Measurements from ENCODE around the gene MBD3.
"Not testable (repeated sequence)": the region's sequence is repeated elsewhere in the genome, so short reads cannot be mapped to it uniquely, and the experiment has no call there.

The MBD3 gene, protein sequence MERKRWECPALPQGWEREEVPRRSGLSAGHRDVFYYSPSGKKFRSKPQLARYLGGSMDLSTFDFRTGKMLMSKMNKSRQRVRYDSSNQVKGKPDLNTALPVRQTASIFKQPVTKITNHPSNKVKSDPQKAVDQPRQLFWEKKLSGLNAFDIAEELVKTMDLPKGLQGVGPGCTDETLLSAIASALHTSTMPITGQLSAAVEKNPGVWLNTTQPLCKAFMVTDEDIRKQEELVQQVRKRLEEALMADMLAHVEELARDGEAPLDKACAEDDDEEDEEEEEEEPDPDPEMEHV

DNA sequence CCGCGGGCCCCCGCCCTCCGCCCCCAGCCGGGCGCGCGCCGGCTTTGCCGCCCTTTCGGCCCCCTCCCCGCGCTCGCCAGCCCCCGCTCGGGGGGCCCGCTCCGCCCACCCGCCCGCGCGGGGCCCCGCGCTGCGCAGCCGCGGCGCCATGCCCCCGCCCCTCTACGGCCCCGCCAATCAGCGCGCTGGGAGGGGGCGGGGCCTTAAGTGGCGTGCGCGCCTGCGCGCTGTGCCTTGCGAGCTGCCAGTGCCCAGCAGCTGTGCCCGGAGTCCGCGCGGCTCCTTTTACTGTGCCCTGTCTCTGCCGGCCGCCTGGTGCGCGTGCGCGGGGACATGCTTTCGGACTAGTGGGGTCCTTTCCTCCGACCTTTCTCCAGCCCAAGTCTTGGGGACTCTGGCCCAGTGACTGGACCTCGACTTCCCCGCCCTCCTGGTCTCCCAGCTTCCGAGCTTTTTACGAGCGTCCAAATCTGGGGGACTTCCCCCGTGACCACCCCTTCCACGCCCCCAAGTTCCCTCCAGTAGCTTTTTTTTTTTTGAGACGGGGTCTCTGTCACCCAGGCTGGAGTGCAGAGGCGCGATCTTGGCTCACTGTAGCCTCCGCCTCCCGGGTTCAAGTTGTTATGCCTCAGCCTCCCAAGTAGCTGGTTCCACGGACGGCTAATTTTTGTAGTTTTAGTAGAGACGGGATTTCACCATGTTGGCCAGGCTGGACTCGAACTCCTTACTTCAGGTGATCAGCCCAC is at the start of gene MBD3:
Gene MBD3 (minus strand): TSS at position 111 of the 746 bp plus-strand sequence. CDS start 234 bp downstream, outside the sequence.
- DNase-seq = peak; percentile 83

DNA sequence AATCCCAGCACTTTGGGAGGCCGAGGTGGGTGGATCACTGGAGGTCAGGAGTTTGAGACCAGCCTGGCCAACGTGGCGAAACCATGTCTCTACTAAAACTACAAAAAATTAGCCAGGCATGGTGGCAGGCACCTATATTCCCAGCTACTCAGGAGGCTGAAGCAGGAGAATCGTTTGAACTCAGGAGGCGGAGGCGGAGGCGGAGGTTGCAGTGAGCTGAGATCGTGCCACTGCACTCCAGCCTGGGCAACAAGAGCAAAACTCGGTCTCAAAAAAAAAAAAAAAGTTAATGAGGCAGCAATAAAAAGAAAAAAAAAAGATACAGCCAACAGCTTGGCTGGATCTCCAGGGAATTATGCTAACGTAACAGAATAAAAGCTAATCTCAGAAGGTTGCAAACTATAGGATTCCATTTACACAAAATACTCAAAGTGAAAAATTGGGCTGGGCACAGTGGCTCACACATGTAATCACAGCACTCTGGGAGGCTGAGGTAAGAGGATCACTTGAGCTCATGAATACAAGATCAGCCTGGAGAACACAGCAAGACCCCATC is 48.3 kb upstream of the MBD3 start:
- DNase-seq = not testable (repeated sequence)

DNA sequence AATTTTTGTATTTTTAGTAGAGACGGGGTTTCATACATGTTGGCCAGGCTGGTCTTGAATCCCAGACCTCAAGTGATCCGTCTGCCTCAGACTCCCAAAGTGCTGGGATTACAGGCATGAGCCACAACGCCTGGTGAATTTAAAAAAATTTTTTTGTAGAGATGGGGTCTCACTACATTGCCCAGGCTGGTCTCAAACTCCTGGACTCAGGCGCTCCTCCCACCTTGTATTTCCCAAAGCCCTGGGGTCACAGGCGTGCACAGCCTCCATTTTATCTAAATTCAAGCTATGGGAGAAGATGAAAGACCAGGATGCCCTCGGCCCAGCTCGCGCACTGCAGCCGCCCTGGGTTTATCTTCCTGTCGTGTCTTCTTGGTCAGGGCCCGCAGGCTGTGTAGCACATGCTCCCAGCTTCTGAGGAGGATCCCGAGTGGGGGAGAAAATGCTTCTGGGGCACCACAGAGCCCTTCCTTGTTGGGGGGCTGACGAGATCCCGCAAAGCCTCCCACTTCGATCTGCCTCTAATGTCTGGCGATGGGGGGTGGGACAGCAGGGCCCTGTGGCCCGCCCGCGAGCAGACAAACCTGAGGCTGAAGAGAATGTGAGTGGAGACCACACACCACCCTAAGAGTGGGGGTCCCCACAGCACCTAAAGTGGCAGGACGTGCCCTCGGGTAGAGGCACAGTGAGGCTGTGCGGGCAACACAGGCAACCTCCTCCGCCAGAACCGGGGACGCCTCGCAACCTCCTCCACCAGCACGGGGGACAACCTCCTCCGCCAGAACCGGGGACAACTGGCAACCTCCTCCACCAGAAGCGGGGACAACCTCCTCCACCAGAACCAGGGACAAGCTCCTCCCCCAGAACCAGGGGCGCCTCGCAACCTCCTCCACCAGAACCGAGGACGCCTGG is 43.9 kb upstream of the MBD3 start:
- no peak for DNase-seq

DNA sequence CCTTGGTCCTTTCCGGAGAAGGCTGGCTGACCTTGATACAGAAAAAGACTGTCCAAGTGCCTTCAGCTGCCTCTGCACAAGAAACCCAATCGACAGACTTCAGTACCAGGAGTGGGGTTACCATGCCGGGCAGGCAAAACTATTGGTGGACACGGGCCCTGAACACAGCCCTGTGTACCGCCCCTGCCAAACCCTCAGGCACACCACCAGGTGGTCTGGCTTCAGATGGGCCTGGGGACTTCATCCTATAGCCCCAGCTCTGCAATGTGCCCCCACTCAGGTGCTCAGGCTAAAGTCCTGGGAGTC is 42.2 kb upstream of the MBD3 start:
- DNase-seq = no peak

DNA sequence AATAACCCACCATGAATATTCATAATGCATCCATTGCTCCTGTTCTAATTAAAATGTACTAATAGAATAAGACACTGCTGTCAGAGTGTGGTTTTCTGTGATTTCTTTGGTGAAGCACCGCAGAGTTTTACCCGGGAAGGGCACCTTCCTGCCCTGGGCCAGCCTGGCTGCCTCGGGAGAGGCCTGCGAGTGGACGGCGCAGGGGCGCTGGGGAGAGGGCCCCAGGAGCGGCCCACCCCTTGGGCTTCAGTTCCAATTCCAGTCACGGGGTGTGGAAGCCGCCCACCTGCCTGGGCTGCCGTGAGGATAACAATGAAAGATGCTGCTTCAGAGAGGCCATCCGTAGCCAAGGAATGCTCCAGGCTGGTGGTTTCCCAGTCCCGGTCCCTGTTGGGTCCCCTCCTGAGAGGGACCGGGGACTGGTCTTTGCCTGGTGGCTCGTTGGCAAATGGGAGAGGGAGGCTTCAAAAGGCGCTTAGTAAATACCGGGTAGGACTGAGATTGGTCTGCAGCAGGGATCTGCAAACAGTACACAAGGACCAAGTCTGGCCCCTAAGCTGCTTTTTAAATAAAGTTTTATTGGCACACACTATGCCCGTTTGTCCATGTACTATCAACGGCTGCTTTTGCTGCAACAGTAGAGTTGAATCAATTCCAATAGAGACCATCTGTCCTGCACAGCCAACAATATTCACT is 41.7 kb upstream of the MBD3 start:
- DNase-seq = no peak

DNA sequence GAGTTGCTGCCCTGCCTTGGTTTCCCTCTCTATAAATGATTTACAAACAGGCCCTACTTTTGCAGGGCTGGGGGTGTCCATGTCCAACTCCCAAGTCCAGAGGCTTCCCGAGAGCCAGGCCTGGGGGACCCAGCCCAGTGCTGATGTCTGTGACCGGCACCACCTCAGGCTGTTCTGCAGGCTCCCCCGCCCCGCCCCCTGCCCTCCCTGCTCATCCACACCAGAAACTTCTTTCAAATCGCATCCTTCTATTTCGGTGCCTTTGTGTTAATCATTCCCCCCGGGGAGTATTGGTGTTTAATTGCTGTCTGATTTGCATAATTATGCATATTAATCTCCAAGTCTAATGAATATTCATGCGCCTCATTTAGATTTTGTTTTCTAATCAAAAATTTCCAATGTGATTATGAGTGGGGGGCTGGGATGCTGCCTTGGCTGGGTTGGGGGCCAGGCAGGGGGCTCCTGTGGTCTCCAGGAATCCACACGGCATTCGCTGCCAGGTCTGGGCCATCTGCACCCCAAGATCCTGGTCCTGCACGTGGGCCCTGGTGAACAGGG is 40.7 kb upstream of the MBD3 start:
- DNase-seq = no peak

DNA sequence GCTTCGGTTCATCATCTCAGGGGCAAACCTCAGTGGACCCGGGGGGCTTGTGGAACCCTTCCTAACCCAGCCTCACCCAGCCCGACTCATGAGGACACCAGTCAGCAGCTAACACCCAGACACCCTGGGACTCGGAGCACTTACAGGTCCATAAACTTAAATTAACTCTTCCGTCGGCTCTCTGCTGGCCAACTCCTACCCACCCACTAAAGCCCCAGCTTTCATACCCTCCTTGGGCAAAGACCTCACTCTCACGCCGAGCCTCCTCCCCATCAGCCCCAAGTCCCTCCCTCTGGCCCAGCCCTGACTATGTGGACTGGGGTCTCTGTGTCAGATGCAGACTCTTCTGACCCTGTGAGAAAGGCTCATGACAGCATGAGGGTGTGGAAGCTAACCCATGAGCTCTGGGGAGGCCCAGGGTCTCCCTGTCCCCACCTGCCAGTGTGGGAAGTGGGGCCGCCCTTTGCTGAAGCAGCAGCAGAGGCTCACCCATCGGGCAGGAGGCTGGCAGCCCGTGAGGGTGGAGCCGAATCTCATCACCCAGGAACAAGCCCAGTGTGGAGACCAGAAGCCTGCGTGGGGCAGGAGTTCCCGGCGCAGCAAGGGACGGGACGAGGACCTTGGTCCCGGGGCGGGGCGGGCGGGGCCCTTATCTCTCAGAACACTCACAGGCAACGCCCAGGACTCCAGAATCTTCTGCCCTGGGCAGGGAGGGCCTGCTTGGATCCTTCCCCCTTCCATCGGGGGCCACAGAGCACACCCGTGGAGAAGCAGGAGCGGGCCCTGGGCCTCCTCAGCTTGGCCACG is 40.0 kb upstream of the MBD3 start:
- no peak for DNase-seq

DNA sequence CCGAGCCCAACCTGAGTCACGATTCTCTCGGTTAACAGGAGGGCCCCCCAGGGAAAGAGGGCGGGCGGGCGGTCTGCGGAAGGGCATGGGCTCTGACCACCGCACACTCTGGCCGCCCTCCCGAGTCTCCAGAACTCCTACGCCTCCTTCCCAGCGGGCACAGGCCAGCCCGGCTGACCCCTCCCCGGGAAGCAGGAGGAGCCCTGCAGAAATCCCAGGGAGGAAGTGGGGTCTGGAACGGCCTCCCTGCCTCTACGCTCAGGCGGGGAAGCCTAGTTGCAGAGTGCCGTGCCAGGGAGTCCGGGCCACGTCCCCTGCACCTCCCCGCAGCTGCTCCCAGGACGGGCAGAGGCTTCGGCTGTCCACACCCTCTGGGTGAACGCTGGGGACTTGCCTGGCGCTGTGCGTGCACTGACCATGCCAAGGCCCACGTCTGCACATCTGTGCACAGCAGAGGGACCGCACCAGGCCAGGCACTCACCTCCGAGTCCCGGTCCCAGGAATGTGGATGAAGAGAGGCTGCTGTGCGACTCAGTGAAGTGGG is 39.0 kb upstream of the MBD3 start:
- no peak for DNase-seq

DNA sequence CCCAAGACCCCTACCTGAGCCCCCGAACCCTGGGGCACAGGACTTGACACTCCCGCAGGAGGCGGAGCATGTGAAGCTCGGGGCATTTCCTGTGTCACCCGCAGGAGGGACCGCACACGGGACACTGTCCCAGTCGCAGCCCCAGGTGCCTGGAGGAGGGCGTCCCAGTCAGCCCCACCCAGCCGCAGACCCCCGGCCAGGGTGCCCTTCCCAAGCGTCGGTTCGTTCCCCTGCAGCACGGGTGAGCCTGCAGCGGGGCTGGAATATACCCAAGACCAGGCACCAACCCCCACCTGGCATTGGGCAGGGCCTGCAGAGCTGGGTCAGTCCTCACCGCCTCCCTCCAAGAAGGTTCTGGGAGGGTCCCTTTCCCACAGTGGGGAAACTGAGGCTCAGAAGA is 38.1 kb upstream of the MBD3 start:
- DNase-seq = no peak

DNA sequence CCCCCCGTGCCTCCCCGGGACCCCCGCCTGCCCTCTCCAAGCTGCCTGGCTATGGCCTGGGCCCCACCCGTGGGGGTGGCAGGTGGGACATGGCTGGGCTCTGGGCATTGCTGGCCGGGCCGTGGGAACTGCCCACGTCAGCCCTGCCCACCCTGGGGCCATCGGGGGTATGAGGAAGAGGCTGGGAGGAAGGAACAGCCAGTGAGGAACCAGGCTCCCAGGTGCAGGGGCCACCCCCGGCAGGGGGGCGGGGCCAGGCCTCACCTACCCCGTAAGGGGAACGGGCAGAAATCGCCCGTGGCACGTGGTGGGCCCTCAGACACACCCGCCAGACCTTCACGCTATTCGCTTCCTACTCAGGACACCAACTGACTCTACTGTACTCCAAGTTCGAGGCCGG is 37.3 kb upstream of the MBD3 start:
- no peak for DNase-seq

DNA sequence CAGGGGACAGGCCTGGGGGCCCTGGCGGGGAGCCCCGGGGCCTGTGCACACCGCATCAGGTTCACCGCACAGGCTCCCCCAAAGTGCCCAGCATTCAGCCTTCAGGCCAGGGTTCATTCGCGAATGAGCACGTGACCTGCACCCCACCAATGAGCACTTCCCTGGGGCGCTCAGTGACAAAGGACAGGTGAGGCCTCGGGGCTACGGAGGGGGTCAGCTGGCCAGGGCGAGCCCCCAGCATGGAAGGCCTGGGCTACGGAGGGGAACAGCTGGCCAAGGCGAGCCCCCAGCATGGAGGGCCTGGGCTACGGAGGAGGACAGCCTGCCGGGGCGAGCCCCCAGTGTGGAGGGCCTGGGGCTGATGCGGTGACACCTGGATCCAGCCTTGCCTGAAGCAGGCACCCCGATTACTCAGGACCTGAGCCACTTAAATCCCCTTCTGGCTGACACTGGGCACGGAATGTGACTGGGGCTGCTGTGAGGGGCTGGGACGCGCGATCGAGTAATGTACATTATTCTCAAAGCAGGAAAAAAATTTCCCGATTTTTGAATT is 36.7 kb upstream of the MBD3 start:
- DNase-seq = no peak

DNA sequence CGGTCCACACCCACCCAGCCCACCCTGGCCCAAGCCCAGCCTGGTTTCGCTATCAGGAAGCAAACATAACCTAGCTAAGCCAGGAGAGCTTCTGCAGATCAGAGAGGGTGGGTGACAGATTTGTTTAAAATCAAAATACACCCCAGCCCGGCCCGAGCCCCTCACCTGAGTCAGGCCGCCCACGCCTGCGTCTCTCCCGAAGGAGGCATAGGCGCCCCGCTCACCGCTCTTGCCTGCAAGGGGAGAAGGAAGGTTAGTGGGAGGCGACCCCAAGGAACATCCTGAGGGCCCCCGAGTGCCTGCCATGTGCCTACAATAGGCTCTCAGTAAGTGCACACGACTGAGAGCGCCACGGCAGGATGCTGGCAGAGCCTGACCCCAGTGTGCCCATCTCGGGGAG is 34.5 kb upstream of the MBD3 start:
- no peak for DNase-seq

DNA sequence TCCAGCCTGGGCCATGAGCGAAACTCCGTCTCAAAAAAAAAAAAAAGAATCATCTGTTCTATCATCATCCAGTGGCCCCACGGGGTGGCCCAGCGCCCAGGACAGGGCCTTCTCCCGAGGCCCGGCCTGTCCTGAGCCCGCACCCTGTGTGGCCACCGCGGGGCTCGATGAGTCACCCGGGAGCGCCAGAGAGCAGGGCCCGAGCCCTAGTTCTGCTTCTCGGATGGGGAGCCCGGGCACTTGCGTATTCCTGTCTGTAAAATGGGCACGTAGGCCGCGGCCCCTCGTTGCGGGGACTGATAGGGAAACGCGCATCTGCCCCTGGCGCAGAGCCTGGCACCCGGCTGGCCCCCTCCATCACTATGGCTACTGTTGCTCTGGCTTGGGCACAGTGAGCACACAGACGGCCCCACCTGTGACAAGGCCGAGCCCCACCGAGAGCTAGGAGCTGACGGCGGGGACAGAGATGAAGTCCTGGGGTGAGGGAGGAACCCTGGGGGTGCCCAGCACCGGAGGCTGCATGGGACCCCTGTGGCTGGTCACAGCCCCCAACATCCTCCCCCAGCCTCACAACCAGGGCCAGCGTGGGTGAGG is 33.8 kb upstream of the MBD3 start:
- no peak for DNase-seq

DNA sequence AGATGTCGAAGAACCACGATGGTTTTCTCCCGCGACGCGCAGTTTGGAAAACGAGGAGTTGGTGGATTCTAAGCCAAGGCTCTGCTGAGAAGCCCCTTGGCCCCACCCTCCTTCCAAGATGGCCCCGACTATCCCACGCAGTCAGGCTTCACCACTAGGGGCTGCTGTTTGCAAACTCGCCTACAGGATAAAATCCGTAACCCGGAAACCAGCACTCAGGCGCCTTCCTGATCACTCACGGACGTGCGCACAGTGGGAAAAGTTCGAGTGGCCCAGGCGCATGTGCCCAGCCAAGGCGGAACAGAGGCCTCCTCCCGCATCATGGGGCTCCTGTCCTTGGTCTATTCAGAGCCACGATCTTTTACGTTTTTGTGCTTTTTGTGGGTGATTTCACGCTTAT is 31.8 kb upstream of the MBD3 start:
- peak; percentile 26 for DNase-seq

DNA sequence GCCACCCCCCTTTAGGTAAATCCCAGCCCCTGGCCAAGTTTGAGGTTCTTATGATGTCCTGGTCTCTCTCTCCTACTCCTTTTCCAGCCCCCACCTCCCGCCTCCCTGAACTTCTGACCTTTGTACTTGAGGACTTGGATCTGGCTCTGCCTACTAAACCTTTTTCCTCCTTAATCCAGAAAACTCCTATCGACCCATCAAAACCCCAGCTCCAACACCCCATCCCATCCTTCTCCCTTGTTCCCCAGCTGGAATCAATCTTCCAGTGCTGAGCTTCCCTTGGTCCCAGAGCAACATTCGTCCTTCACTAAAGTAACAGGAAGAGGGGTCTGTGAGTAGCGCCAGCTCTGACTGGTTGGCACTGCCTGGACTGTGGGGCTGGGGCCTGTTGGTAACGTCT is 29.9 kb upstream of the MBD3 start:
- DNase-seq = no peak

DNA sequence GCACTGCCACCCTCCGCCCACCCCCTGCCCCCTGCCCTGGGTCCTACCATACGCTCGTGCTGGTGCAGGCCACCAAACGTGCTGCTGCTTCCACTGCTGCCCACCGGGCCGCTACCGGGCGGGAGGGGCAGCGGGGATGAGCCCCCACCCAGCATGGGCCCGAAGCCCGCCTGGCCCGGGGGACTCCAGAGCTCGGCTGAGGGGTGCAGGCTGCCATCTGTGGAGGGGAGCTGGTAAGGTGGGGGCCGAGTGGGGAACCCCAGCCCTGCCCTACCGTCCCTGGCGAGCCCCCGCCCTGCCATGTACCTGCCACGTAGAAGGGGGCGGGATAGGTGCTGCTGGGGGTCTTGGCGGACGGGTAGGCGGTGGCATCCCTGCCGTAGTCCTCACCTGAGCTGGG is 29.3 kb upstream of the MBD3 start:
- no peak for DNase-seq

DNA sequence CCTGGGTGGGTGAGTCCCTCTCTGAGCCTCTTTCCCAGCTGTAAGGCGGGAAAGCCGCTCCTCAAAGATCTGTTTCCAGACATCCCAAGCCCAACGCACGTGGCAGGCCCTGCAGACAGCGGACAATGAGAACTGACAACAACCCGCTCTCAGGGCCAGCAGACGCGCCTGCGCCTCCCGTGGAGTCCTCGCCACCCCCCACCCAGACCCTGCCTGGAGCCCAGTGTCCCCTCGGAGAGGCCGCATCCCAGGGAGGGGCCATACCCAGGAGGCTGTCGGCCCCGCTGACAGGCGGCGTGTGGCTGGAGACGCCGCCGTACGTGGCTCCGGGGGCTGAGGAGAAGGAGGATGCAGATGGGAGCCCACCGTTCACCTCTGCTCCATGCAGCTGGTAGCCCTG is 28.9 kb upstream of the MBD3 start:
- DNase-seq = no peak

DNA sequence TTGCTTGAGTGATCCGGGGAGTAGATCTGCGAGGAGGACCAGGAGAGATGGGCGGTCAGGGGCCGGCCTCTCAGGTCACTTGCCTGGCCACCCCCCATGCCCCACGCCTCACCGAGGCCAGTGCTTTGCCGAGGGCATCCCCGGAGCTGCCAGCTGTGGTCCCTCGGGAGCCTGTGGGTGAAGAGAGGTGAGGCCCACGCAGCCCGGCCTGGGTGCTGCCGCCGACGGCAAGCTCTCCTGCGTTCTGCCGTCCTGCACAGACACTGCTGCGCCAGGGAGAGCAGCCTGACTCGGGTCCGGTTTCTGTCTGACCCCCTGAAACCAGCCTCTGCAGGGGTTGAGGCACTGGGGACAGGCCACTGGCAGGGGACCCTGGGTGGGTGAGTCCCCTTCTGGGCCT is 28.4 kb upstream of the MBD3 start:
- DNase-seq = no peak

DNA sequence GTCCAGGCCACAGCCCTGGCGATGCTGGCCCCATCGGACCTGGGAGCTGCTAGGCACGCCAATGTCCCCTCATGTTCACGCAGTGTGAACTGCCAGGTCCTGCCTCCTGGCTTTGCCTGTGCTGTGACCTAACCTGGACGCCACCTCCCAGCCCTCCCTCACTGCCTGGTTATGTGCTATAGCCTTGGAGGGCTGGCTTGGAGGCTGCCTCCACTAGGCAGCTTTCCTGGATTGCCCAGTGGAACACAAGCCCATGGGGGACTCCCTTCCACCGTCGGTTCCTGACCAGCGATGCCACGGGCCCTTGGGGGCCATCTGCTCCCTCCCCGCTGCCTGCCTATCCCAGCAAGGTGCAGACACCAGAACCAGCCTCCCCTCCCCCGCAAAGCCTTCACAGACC is 27.8 kb upstream of the MBD3 start:
- no peak for DNase-seq

DNA sequence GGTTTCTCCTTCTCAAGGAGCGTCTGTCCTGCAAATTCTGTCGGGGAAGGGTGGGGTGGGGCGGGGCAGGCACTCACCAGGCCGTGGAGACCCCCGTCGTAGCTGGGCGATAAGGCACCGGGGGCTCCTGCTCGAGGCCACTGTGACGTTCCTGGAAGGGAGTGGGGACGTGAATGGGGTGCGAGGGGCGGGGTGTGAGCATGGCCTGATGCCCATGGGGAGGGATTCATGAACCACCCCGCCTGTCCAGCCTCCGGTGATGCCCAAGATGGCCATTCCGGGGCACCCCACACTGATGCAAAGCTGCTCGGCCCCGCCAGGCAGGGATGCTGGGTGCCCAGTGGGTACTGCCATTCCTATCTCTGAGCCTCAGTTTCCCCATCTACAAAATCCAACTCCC is 27.0 kb upstream of the MBD3 start:
- no peak for DNase-seq

DNA sequence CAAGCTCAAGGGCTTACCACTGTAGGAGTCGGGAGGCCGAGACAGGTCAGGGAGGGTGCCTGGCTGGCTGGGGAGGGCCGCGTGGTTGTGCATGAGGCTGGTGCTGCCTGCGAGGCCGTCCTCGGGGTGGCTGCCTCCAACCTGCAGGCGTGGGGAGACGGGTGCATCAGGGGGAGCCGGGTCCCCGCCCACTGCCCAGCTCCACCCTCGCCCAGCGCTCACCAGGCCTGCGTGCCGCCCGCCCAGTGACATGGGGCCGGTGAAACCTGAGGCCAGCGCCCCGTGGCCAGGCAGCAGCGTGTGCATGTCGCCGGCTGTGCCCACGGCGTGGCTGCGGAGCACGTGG is 26.4 kb upstream of the MBD3 start:
- no peak for DNase-seq
